PC-9 (cell line): ENCODE results near the gene MBNL2. TPM values are rescaled to one million over a fixed set of nuclear protein-coding genes. Genes with fewer than 3 reads are reported as not detected.

Experiments used
- BruUV-seq: library from RNA; stranded (reverse); fragments of 400-500 nt; replicated peaks from 2 replicates; lab custom pipeline; 2021; lab: Mats Ljungman, UMichigan
- CTCF ChIA-PET: fragments of 300-600 bp; sonication (Branson Sonifier 250); formaldehyde crosslinking; loops from one replicate; lab custom pipeline; 2022; ENCODE audit warnings: antibody characterized with exemption; lab: Charles Lee
- POLR2A ChIA-PET: fragments of 300-600 bp; sonication (Branson Sonifier 250); formaldehyde crosslinking; loops from one replicate; lab custom pipeline; 2022; ENCODE audit warnings: antibody characterized with exemption; ENCODE audit not compliant: unreplicated experiment; lab: Charles Lee
- DNase-seq, 2 experiments: peaks; one replicate each; pipeline versions ENCODE4 v3.0.0 to v3.0.0-alpha.2; 2015 to 2022; ENCODE audit warnings: mixed read lengths in 1 of 2
- H2AFZ ChIP-seq: fragments of 200-600 bp; sonication (generic); 2 replicates; pipeline ENCODE4 v1.8.1; 2017; ENCODE audit warnings: antibody characterized with exemption
- H3F3A ChIP-seq: fragments of 200-600 bp; sonication (generic); 2 replicates; pipeline ENCODE4 v1.8.1; 2017; ENCODE audit warnings: antibody characterized with exemption, mild to moderate bottlenecking, low read depth; ENCODE audit not compliant: insufficient read depth
- H3K27ac ChIP-seq: fragments of 200-600 bp; sonication (generic); 2 replicates; pipeline ENCODE4 v1.6.1; 2016; ENCODE audit warnings: mixed run types
- H3K27me3 ChIP-seq: fragments of 200-600 bp; sonication (generic); 2 replicates; pipeline ENCODE4 v1.6.1; 2016; ENCODE audit warnings: low read depth, mixed run types; ENCODE audit not compliant: insufficient read depth
- H3K36me3 ChIP-seq: fragments of 200-600 bp; sonication (generic); 2 replicates; pipeline ENCODE4 v1.6.1; 2016; ENCODE audit warnings: low read depth, mixed run types
- H3K4me1 ChIP-seq: fragments of 200-600 bp; sonication (generic); replicated peaks from 2 replicates; pipeline ENCODE4 v1.6.1; 2016; ENCODE audit warnings: mixed run types; ENCODE audit not compliant: insufficient read depth
- H3K4me2 ChIP-seq: fragments of 200-600 bp; sonication (generic); 2 replicates; pipeline ENCODE4 v1.6.1; 2017; ENCODE audit warnings: mixed run types
- H3K4me3 ChIP-seq: fragments of 200-600 bp; sonication (generic); 2 replicates; pipeline ENCODE4 v1.6.1; 2016; ENCODE audit warnings: mixed run types
- H3K79me2 ChIP-seq: fragments of 200-600 bp; sonication (generic); 2 replicates; pipeline ENCODE4 v1.6.1; 2017; ENCODE audit warnings: low read depth, mixed run types
- H3K9me2 ChIP-seq: fragments of 200-600 bp; sonication (generic); 2 replicates; pipeline ENCODE4 v1.8.1; 2017; ENCODE audit warnings: mild to moderate bottlenecking; ENCODE audit not compliant: insufficient read depth
- H3K9me3 ChIP-seq: fragments of 200-600 bp; sonication (generic); 2 replicates; pipeline ENCODE4 v1.8.1; 2016; ENCODE audit warnings: low read depth; ENCODE audit not compliant: insufficient read depth
- H4K20me1 ChIP-seq: fragments of 200-600 bp; sonication (generic); 2 replicates; pipeline ENCODE4 v1.8.1; 2017; ENCODE audit not compliant: insufficient read depth
- CTCF ChIP-seq: fragments of 200-600 bp; sonication (generic); conservative IDR thresholded peaks from 2 replicates; pipeline ENCODE4 v1.6.1; 2017; ENCODE audit warnings: mixed run types, antibody characterized with exemption, mild to moderate bottlenecking, moderate library complexity
- EZH2 ChIP-seq: fragments of 200-600 bp; sonication (generic); IDR thresholded peaks from 2 replicates; pipeline ENCODE4 v1.8.0; 2017; ENCODE audit warnings: antibody characterized with exemption, low read depth
- intact Hi-C: fragments of 100-400 bp; cut with micrococcal nuclease; formaldehyde crosslinking; loops from one replicate; pipeline ENCODE4 v1.10.0; 2022; ENCODE audit not compliant: unreplicated experiment
- total RNA-seq: library from RNA; stranded (reverse); gene quantifications from 2 replicates; pipeline ENCODE4 v1.2.3, GENCODE V29; 2021

Gene MBNL2
- total RNA-seq, 1 experiment from 2014 or later: 91.3 TPM

GRCh38 chr13:97407540-97407939 lies 185.4 kb downstream of the MBNL2 start:
- ChIA-PET CTCF (no interaction called here), POLR2A (no interaction called here)
- TF ChIP-seq CTCF: no peak
- no peak for TF ChIP-seq EZH2
- no peaks in the 10 kb centered on the region for H3K9me2 ChIP-seq
- H3K79me2 ChIP-seq: no peaks in the 10 kb centered on the region
- BruUV-seq: no TSS peak
- H3K36me3 ChIP-seq: no peaks in the 10 kb centered on the region
- no peak overlapping the region for H3K4me2 ChIP-seq
- no peak for DNase-seq
- H3K27me3 ChIP-seq: no peaks in the 10 kb centered on the region
- no peaks in the 10 kb centered on the region for H3F3A ChIP-seq
- no peaks in the 10 kb centered on the region for H3K4me1 ChIP-seq
- no peaks in the 10 kb centered on the region for H3K9me3 ChIP-seq
- intact Hi-C loops: no loop called here
- no peaks in the 10 kb centered on the region for H4K20me1 ChIP-seq
- H2AFZ ChIP-seq: no peak overlapping the region
- H3K27ac ChIP-seq: no peak overlapping the region
- no peak overlapping the region for H3K4me3 ChIP-seq

GRCh38 chr13:97408938-97409337 lies 186.8 kb downstream of the MBNL2 start:
- ChIA-PET POLR2A (no interaction called here), CTCF (no interaction called here)
- Histone ChIP-seq H3K9me3 (no peaks in the 10 kb centered on the region), H3K9me2 (no peaks in the 10 kb centered on the region), H3K4me3 (no peak overlapping the region), H3K27ac (no peak overlapping the region), H3K79me2 (no peaks in the 10 kb centered on the region), H3K27me3 (no peaks in the 10 kb centered on the region), H3K36me3 (no peaks in the 10 kb centered on the region), H4K20me1 (no peaks in the 10 kb centered on the region), H2AFZ (no peak overlapping the region), H3K4me1 (no peaks in the 10 kb centered on the region), H3K4me2 (no peak overlapping the region), H3F3A (no peaks in the 10 kb centered on the region)
- DNase-seq: no peak
- no TSS peak for BruUV-seq
- no peak for TF ChIP-seq CTCF
- intact Hi-C loops: no loop called here

- H2AFZ ChIP-seq: no peak overlapping the region
- BruUV-seq: no TSS peak
- no peak overlapping the region for H3K4me2 ChIP-seq
- no peaks in the 10 kb centered on the region for H4K20me1 ChIP-seq
- CTCF ChIA-PET: no interaction called here
- no peak for TF ChIP-seq CTCF
- no peak for TF ChIP-seq EZH2
- no peaks in the 10 kb centered on the region for H3K36me3 ChIP-seq
- intact Hi-C loops: no loop called here
- no peaks in the 10 kb centered on the region for H3K9me2 ChIP-seq
- no peaks in the 10 kb centered on the region for H3K27me3 ChIP-seq
- no peak overlapping the region for H3K27ac ChIP-seq
- no peaks in the 10 kb centered on the region for H3K4me1 ChIP-seq
- no peaks in the 10 kb centered on the region for H3K79me2 ChIP-seq
- H3K4me3 ChIP-seq: no peak overlapping the region
- no peaks in the 10 kb centered on the region for H3F3A ChIP-seq
- no peak for DNase-seq
- POLR2A ChIA-PET: no interaction called here
- no peaks in the 10 kb centered on the region for H3K9me3 ChIP-seq
Measured at GRCh38 chr13:97411984-97412383, 189.9 kb downstream of the MBNL2 start.
